Measurements from ENCODE around the gene SIGLECL1.

DNA sequence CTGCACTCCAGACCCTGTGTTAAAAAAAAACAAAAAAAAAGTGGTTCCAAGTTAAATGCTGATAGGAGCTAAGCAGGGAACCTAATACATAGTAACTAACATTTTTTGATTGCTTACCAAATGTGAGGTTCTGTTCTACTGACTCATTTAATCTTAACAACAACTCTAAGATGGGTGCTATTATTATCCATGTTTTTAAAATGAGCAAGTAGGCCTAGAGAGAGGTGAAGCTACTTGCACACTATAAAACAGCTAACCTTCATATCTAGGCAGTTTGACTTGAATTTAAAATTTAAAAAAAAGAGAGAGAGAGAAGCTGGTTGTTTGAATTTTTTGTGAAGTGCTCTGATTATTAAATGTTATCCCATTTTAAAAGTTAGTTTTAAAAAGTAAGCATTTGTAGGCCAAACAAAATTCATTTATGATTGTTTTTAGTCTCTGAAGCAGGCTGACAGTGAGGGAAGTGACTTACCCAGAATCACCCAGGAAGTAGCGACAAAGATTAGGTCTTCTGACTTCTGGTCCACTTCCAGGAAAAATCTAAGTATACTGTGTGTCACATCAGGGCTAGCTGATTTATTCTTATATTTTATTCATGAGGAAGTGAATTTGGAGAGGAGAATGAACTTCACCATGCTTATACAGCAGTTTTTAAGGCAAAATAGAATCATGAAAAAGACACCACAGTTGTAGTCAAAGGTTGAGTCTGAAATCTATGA, 2.4 kb downstream of the SIGLECL1 start:
- TF ChIP-seq, protein P1, sequence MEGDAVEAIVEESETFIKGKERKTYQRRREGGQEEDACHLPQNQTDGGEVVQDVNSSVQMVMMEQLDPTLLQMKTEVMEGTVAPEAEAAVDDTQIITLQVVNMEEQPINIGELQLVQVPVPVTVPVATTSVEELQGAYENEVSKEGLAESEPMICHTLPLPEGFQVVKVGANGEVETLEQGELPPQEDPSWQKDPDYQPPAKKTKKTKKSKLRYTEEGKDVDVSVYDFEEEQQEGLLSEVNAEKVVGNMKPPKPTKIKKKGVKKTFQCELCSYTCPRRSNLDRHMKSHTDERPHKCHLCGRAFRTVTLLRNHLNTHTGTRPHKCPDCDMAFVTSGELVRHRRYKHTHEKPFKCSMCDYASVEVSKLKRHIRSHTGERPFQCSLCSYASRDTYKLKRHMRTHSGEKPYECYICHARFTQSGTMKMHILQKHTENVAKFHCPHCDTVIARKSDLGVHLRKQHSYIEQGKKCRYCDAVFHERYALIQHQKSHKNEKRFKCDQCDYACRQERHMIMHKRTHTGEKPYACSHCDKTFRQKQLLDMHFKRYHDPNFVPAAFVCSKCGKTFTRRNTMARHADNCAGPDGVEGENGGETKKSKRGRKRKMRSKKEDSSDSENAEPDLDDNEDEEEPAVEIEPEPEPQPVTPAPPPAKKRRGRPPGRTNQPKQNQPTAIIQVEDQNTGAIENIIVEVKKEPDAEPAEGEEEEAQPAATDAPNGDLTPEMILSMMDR (conservative IDR thresholded peaks at IDR 0.05 in 1 of 2, IDR thresholded peaks at IDR 0.05 in 1 of 2; ENCODE audit: low read depth in 1 of 2, low read length in 2 of 2): no peak
- no peak for TF ChIP-seq EZH2 (IDR thresholded peaks at IDR 0.05; ENCODE audit: low read length, missing control alignments)

Data from fibroblast of lung (primary cell).